HK-2 (cell line): ENCODE results near the gene C5orf58.

ENCODE experiments used
- DNase-seq: peaks from one replicate; pipeline ENCODE4 v3.0.0-alpha.2; 2018; ENCODE audit not compliant: unreplicated experiment

C5orf58 gene

DNA sequence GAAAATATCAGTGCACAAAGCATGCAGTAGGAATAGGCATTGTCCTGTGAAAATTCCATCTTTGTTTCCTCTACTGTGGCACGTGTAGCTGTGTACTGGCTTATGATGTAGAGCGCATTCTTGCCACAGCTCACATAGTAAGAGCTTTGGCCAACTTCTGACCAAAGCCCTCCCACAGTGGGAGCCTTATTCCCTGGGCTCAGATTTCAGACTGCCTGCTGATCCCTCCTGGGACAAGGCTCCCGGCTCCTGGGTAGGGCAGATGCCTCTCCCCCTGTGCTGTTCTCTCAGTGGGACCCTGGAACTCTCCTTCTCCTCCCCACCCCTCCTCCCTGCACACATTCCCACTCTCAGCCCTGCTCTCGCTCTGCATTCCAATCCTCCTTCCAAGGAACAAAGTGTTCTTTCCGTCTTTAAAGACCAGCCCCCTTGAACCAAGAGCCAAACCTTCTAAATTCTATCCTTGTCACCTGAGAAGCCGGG lies 47.3 kb downstream of the C5orf58 start:
- no peak for DNase-seq

GRCh38 chr5:170283296-170283695 lies 50.5 kb downstream of the C5orf58 start:
- DNase-seq, result no peak

DNA sequence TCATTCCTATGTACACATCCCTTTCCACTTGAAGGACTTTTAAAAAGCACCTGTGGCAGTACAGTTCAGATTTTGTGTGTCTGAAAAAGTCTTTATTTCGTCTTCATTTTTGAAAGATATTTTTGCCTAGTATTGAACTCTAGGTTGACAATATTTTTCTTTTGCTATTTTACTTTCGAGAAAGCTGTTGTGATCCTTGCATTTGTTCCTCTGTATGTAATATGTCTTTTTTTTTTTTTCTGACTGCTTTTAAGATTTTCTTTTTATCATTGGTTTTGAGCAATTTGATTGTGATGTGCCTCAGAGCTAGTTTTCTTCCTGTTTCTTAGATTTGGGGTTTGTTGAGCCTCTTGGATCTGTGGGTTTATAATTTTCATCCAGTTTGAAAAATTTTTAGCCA lies 51.4 kb downstream of the C5orf58 start:
- no peak for DNase-seq

DNA sequence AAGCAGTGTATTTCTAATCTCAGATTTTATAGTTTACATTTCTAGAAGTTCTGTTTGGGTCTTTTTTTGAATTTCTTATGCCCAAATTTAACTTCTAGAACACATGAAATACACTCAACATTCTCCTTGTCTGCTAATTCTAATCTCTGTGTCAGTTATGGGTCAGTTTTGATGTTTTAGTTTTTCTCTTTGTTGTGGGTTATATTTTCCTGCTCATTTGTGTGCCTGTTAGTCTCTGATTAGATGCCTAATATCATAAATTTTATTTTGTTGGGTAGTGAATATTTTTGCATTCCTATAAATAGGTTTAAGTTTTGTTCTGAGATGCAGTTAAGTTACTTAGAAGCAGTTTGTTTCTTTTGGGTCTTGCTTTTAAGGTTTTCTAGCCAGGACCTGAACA lies 52.4 kb downstream of the C5orf58 start:
- DNase-seq, result no peak

DNA sequence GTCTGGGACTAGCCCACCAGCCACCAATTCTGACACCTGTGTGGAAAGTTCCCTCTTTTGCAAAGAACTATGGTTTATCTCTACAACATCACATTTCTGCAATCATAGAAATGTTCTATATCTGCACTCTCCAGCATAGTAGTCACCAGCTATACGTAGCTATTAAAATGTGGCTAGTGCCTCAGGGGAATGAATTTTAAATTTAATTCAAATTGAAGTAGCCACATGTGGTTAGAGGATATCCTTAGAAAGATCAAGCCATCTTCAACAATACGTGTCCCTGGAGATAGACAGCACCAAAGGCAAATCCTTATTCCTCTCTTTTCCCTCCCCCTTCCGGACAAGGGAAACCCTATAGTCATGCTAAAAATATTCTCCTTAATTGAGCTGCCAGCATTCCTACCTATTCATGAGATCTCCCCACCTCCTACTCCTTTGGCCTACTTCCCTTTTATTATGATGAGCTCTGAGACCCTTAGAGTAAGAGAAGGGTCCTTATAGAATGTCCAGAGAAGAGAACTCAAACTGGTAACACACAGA lies 53.7 kb downstream of the C5orf58 start:
- no peak for DNase-seq

- DNase-seq, result no peak
Observed at GRCh38 chr5:170287532-170287931, 54.7 kb downstream of the C5orf58 start.

- no peak for DNase-seq
Observed at GRCh38 chr5:170288151-170288550, 55.4 kb downstream of the C5orf58 start.

- DNase-seq, result no peak
Observed at GRCh38 chr5:170288551-170288950, 55.8 kb downstream of the C5orf58 start.

DNA sequence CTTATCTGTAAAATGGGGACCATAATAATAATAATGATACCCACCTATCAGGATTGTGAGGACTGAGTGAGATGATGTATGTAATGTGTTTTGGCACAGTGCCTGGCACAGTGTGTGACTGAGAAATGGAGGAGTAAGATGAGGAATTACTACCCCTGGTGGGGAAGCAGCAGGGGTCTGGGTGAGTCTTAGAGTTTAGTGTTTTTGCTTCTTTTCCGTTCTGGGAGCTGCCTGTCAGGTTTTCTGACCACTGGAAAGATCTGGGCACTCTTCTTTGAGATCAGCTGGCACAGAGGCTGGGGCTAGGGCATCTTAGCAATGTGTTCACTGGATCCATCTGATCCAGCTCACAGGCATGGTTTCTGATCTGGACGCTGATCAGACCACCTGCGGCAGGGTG lies 56.3 kb downstream of the C5orf58 start:
- DNase-seq, result no peak

- DNase-seq, result no peak
Observed at GRCh38 chr5:170289764-170290163, 57.0 kb downstream of the C5orf58 start.

GRCh38 chr5:170290498-170290897 lies 57.7 kb downstream of the C5orf58 start:
- DNase-seq, result no peak

- no peak for DNase-seq
Observed at GRCh38 chr5:170292179-170293104, 59.7 kb downstream of the C5orf58 start.

DNA sequence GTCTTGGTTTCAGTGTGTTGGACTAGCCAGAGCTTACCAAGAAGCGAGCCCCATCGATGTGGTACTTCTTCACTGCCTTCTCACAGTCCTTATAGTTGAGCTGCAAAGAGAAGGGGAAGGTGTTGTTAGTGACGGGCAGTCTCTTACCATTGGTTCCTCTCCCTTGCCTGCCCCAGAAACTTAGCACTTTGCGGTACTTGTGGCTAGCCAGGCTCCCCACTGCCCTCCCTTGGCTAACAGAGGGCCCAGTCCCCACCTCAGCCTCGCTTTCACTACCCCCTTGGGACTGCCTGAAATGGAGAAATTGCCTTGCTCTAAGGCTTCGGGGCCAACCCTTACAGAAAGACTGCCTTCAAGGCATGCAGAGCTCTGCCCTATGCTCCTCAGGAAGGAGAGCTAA lies 60.5 kb downstream of the C5orf58 start:
- DNase-seq, result no peak

GRCh38 chr5:170294057-170294456 lies 61.3 kb downstream of the C5orf58 start:
- no peak for DNase-seq

DNA sequence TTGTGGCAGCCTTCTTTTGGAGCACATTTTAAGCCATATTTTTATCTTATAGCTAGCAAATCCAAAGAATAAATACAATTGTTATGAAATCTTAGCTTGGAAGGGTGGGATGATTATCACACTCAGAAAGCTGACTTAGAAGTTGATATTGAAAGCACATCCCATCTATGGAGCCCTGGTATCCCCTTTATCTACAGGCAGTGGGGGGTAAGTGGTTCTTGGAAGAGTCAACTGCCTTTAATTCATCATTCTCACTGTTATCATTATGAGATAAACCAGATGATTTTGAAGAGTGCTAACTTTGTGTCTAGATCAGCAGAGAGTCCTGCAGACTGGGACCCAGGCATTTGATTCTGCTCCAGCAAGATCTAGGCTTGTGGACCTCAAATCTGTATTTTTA lies 61.8 kb downstream of the C5orf58 start:
- DNase-seq, result no peak
